HG02759 (cell line): ENCODE results near the gene GJC2.
"Not testable (repeated sequence)": the region's sequence is repeated elsewhere in the genome, so short reads cannot be mapped to it uniquely, and the experiment has no call there.

Experiments
- ATAC-seq: cut with Tn5 transposase; IDR thresholded peaks from one replicate; pipeline ENCODE4 v1.9.1; 2021; ENCODE audit warnings: mild to moderate bottlenecking, moderate library complexity; ENCODE audit not compliant: unreplicated experiment

GJC2 gene

GRCh38 chr1:228184152-228184551 is 34.4 kb downstream of the GJC2 start:
- ATAC-seq = no peak

- no peak for ATAC-seq
These were observed 35.9 kb downstream of the GJC2 start for GRCh38 chr1:228185641-228185965.

GRCh38 chr1:228188249-228188648 is 38.5 kb downstream of the GJC2 start:
- ATAC-seq = not testable (repeated sequence)

- ATAC-seq = no peak
These were observed 40.5 kb downstream of the GJC2 start for GRCh38 chr1:228190182-228190581.

GRCh38 chr1:228190778-228191177 is 41.0 kb downstream of the GJC2 start:
- ATAC-seq = no peak

- no peak for ATAC-seq
These were observed 44.7 kb downstream of the GJC2 start for GRCh38 chr1:228194436-228194835.

- ATAC-seq = no peak
These were observed 45.4 kb downstream of the GJC2 start for GRCh38 chr1:228194921-228195812.

GRCh38 chr1:228197555-228198147 is 47.9 kb downstream of the GJC2 start:
- no peak for ATAC-seq

- no peak for ATAC-seq
These were observed 49.4 kb downstream of the GJC2 start for GRCh38 chr1:228198977-228199590.

GRCh38 chr1:228204958-228205357 is 55.2 kb downstream of the GJC2 start:
- no peak for ATAC-seq

GRCh38 chr1:228205526-228206436 is 56.1 kb downstream of the GJC2 start:
- ATAC-seq = no peak

- no peak for ATAC-seq
These were observed 57.0 kb downstream of the GJC2 start for GRCh38 chr1:228206582-228207351.

GRCh38 chr1:228207381-228207810 is 57.7 kb downstream of the GJC2 start:
- no peak for ATAC-seq

GRCh38 chr1:228207851-228208821 is 58.4 kb downstream of the GJC2 start, which contains the start of gene OBSCN:
OBSCN (plus strand) TSS chr1:228208044; CDS start chr1:228211784, 3,740 bp downstream.
- no peak for ATAC-seq

GRCh38 chr1:228208831-228209551 is 59.3 kb downstream of the GJC2 start:
- ATAC-seq = no peak
